Measurements from ENCODE around the gene PPP2R5D. TPM values are rescaled to one million over a fixed set of nuclear protein-coding genes. Genes with fewer than 3 reads are reported as not detected.

The PPP2R5D gene
- total RNA-seq, 4 donors from 2014 or later: 15.6 to 35.9 (median 27.4) TPM

GRCh38 chr6:43053545-43054205, 69.3 kb downstream of the PPP2R5D start, which contains the start of gene CUL7:
TSS of gene CUL7 (minus strand) at chr6:43053851. CDS start at chr6:43052788, 1,063 bp downstream.
- WGBS, 2 donors: 2 to 4% methylated on average over 14 to 35 of the region's 45 CpGs
- intact Hi-C loops (cut with DNase I): no loop called here
- peak within 1 kb of the TSS; percentile 71 to 95 (median 80) for H3K4me3 ChIP-seq
- no peaks in the 10 kb centered on the region for H3K9me3 ChIP-seq
- H3K36me3 ChIP-seq: peaks cover 4 to 55% (median 8%) of the 10 kb centered on the region in 3 donors
- peak in 3 of 6 experiments; percentile 4 to 32 (median 5) for TF ChIP-seq CTCF (IDR thresholded peaks at IDR 0.05)
- peak in 1 of 4 donors; percentile 81 for TF ChIP-seq POLR2A (IDR thresholded peaks at IDR 0.05)
- H3K4me1 ChIP-seq: peaks cover 3 to 46% (median 22%) of the 10 kb centered on the region in 3 donors
- no peaks in the 10 kb centered on the region for H3K27me3 ChIP-seq
- DNase-seq: peak; percentile 54
- H3K27ac ChIP-seq: peak within 1 kb of the TSS; percentile 95 to 97 (median 96)

- TF ChIP-seq CTCF (IDR thresholded peaks at IDR 0.05) (no peak), POLR2A (IDR thresholded peaks at IDR 0.05) (no peak)
- H3K36me3 ChIP-seq: peaks cover 4 to 48% (median 6%) of the 10 kb centered on the region in 3 donors
- H3K27me3 ChIP-seq: no peaks in the 10 kb centered on the region
- peak overlapping the region; percentile 71 to 95 (median 80) for H3K4me3 ChIP-seq
- no peak for DNase-seq
- intact Hi-C loops (cut with DNase I): no loop called here
- H3K9me3 ChIP-seq: no peaks in the 10 kb centered on the region
- peaks cover 4 to 49% (median 24%) of the 10 kb centered on the region in 3 donors for H3K4me1 ChIP-seq
- WGBS, 2 donors: 60 to 65% methylated on average over 15 of the region's 17 CpGs
- H3K27ac ChIP-seq: peak overlapping the region; percentile 95 to 97 (median 96)
Observed at GRCh38 chr6:43054206-43054943, 70.0 kb downstream of the PPP2R5D start.

GRCh38 chr6:43055966-43056365, 71.6 kb downstream of the PPP2R5D start:
- WGBS, 2 donors: 78 to 80% methylated on average over 3 to 8 of the region's 8 CpGs

GRCh38 chr6:43058531-43058930, 74.2 kb downstream of the PPP2R5D start:
- Histone ChIP-seq H3K27ac (peak overlapping the region; percentile 89 to 97 (median 94)), H3K9me3 (no peaks in the 10 kb centered on the region), H3K36me3 (peaks cover 0 to 50% (median 4%) of the 10 kb centered on the region in 3 donors), H3K27me3 (no peaks in the 10 kb centered on the region), H3K4me1 (peaks cover 12 to 44% (median 25%) of the 10 kb centered on the region in 3 donors), H3K4me3 (peak overlapping the region; percentile 83 to 97 (median 90))
- WGBS, 2 donors: 45 to 83% methylated on average over 1 of the region's 1 CpG
- TF ChIP-seq CTCF (IDR thresholded peaks at IDR 0.05): no peak
- no peak for TF ChIP-seq POLR2A (IDR thresholded peaks at IDR 0.05)
- intact Hi-C loops (cut with DNase I): no loop called here
- no peak for DNase-seq

More at GRCh38 chr6:43055966-43056365, 71.6 kb downstream of the PPP2R5D start:
- Histone ChIP-seq H3K4me3 (no peak overlapping the region), H3K27ac (no peak overlapping the region), H3K4me1 (peaks cover 12 to 61% (median 31%) of the 10 kb centered on the region in 3 donors), H3K36me3 (peaks cover 0 to 35% (median 4%) of the 10 kb centered on the region in 3 donors), H3K27me3 (no peaks in the 10 kb centered on the region), H3K9me3 (no peaks in the 10 kb centered on the region)
- DNase-seq: no peak
- intact Hi-C loops (cut with DNase I): no loop called here
- TF ChIP-seq CTCF (IDR thresholded peaks at IDR 0.05) (no peak), POLR2A (IDR thresholded peaks at IDR 0.05) (no peak)

Measured in esophagus squamous epithelium (tissue), 5 donors.